GM21423 (cell line): ENCODE data around the gene LRCH2.
"Not testable (repeated sequence)": the region's sequence is repeated elsewhere in the genome, so short reads cannot be mapped to it uniquely, and the experiment has no call there.

Source experiments
- ATAC-seq: cut with Tn5 transposase; IDR thresholded peaks from one replicate; pipeline ENCODE4 v1.9.1; 2021; ENCODE audit warnings: mild to moderate bottlenecking, moderate library complexity; ENCODE audit not compliant: unreplicated experiment

LRCH2 gene

GRCh38 chrX:115233497-115234455 is at the start of gene LRCH2:
Gene LRCH2, minus strand, starts transcription at chrX:115234096. Its CDS starts 55 bp downstream, at chrX:115234041.
- no peak for ATAC-seq

- ATAC-seq = no peak
These were observed 35.3 kb upstream of the LRCH2 start for GRCh38 chrX:115269051-115269683.

GRCh38 chrX:115268421-115268820 is 34.5 kb upstream of the LRCH2 start:
- ATAC-seq = no peak

GRCh38 chrX:115266300-115266699 is 32.4 kb upstream of the LRCH2 start:
- no peak for ATAC-seq

GRCh38 chrX:115264009-115264408 is 30.1 kb upstream of the LRCH2 start:
- ATAC-seq = no peak

- no peak for ATAC-seq
These were observed 27.3 kb upstream of the LRCH2 start for GRCh38 chrX:115261148-115261547.

GRCh38 chrX:115260330-115260729 is 26.4 kb upstream of the LRCH2 start:
- no peak for ATAC-seq

- ATAC-seq = no peak
These were observed 25.5 kb upstream of the LRCH2 start for GRCh38 chrX:115259238-115259875.

GRCh38 chrX:115257711-115258110 is 23.8 kb upstream of the LRCH2 start:
- no peak for ATAC-seq

- ATAC-seq = no peak
These were observed 21.1 kb upstream of the LRCH2 start for GRCh38 chrX:115255003-115255402.

GRCh38 chrX:115251458-115252233 is 17.8 kb upstream of the LRCH2 start:
- no peak for ATAC-seq

GRCh38 chrX:115237056-115237455 is 3.2 kb upstream of the LRCH2 start:
- no peak for ATAC-seq

GRCh38 chrX:115236560-115236959 is 2.7 kb upstream of the LRCH2 start:
- ATAC-seq = no peak

GRCh38 chrX:115234461-115234860 is 565 bp upstream of the LRCH2 start:
- no peak for ATAC-seq

- ATAC-seq = no peak
These were observed 881 bp downstream of the LRCH2 start for GRCh38 chrX:115232933-115233496.

- ATAC-seq = no peak
These were observed 4.4 kb downstream of the LRCH2 start for GRCh38 chrX:115229337-115230003.

GRCh38 chrX:115226929-115227328 is 7.0 kb downstream of the LRCH2 start:
- no peak for ATAC-seq

GRCh38 chrX:115217346-115217745 is 16.6 kb downstream of the LRCH2 start:
- ATAC-seq = not testable (repeated sequence)

- no peak for ATAC-seq
These were observed 19.3 kb downstream of the LRCH2 start for GRCh38 chrX:115214605-115215004.

GRCh38 chrX:115214151-115214550 is 19.7 kb downstream of the LRCH2 start:
- ATAC-seq = no peak
